ENCODE measurements around the gene TBC1D2.
"Not testable (repeated sequence)": the region's sequence is repeated elsewhere in the genome, so short reads cannot be mapped to it uniquely, and the experiment has no call there.

The TBC1D2 gene, protein sequence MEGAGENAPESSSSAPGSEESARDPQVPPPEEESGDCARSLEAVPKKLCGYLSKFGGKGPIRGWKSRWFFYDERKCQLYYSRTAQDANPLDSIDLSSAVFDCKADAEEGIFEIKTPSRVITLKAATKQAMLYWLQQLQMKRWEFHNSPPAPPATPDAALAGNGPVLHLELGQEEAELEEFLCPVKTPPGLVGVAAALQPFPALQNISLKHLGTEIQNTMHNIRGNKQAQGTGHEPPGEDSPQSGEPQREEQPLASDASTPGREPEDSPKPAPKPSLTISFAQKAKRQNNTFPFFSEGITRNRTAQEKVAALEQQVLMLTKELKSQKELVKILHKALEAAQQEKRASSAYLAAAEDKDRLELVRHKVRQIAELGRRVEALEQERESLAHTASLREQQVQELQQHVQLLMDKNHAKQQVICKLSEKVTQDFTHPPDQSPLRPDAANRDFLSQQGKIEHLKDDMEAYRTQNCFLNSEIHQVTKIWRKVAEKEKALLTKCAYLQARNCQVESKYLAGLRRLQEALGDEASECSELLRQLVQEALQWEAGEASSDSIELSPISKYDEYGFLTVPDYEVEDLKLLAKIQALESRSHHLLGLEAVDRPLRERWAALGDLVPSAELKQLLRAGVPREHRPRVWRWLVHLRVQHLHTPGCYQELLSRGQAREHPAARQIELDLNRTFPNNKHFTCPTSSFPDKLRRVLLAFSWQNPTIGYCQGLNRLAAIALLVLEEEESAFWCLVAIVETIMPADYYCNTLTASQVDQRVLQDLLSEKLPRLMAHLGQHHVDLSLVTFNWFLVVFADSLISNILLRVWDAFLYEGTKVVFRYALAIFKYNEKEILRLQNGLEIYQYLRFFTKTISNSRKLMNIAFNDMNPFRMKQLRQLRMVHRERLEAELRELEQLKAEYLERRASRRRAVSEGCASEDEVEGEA

DNA sequence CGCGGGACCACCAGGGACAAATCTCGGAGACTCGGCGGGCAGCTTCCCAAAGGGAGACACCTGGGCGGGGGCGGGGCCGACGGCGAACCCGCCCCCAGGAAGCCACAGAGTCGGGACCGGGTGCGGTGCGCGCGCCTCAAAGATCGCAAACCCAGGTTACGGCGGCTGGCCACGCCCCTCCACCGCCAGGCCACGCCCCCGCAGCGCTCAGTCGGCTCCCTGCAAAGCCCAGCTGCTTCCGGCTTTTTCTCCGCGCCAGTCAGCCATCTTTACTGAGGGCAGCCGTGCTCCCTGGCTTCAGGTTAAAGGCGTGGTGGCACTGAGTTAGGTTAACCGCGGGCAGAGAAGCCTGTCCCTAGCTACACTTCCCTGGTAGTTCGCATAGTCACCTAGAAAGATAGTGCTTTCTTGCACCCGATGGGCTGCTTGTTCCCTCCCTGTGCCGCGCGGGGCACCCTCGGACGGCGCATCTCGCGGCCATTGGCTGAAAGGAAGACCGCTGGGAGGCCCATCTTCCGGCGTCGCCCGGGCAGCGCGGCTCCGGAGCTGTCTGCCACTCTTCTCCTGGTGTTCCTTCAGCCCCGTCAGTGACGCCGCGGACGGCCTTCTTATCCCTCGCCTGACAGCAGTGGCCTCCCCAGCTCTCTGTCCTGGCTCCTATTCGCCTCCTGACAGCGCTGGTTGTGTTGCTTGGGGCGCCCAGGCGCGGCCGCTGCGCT, at the start of gene TBC1D2:
Gene TBC1D2 (minus strand): TSS at position 72 of the 719 bp plus-strand sequence. CDS start 108 bp downstream, outside the sequence.
- DNase-seq: peak; percentile 91

DNA sequence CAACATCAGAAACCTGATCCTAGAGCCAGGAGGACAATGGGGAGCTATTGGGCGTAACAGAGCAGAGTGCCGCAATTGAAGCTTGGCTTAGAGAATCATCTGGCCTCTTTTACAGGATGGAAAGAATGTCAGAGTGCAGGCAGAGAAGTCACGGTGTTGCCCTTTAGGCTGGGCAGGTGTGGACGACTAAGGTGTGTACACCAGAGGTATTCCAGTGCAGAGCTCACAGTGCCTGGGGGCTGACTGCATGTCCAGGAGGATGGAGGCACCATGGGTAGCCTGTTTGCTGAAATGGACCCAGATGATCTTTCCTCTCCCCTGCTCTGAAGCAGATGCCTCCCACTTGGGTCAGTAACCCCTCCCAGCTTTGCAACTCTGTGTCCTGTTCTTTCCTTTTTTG, 48.9 kb upstream of the TBC1D2 start:
- no peak for DNase-seq

DNA sequence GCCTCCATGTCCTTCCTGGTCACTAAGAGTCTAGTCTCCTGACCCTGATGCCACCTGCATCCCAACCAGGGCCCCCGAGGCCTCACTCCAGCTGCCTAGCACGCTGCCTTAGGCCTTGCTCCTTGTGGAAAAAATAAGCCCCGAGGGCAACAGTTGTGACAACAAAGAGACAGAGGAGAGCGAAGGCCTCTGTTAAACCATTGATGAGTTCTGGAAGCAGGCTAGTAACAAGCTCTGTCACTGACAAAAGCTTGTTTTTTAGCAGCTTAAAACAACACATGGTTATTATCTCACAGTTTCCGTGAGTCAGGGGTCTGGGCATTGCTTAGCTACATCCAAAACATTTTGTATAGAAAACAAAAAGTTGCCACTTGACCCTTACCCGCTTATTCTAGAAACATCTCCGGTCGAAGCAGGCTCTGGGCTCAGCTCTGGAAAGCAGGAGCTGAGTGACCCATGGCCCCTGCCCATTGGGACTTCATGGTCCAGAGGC, 48.2 kb upstream of the TBC1D2 start:
- DNase-seq: no peak

DNA sequence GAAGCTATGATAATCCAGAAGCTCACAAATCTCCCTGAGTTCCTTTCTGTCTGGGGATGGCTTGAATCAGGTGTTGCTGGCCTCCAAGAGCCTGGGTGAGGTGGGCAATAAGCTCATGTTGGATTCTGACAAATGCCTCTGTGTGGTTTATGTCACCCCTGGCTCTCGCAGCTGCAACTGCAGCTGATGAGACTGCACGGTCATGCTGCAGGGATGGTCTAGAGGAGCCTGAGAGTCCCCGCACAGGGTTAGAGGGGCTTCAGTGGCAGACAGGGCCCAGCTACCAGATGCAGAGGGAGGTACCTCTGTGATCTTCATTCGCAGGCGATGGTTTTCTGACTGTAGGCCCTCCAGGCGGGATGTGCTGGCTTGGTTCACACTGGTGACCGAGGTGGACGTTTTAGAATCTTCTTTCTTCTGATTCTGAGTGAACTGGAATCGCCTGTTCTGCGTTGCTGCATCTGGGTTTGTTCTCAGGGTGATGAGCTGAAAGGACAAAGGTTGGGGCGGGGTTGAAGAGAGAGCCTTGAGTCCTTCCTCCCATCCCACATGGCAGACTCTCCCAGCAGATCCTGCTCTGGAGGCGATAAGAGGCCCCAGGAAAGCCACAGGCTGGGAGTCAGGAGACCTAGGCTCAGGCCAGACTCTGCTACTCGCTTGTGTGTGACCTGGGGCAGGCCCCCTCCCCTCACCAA, 47.6 kb upstream of the TBC1D2 start:
- DNase-seq: no peak

DNA sequence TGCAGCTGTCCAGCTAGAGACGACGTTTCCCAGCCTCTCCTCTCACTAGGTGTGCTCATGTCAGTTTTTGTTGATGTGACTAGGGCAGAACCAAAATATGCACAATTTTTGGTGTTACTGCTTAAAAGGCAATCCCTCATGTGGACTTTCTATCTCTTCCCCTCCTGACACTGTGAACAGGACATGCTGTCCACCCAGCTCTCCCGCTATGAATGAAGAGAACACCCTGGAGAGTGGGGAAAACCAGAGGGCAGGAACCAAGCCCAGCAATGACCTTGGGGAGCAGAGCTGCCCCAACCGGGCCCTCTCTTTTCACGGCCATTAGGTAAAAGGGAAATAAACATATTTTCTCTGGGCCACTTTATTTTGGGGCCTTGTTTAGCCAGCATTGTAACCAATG, 46.7 kb upstream of the TBC1D2 start:
- DNase-seq: no peak

DNA sequence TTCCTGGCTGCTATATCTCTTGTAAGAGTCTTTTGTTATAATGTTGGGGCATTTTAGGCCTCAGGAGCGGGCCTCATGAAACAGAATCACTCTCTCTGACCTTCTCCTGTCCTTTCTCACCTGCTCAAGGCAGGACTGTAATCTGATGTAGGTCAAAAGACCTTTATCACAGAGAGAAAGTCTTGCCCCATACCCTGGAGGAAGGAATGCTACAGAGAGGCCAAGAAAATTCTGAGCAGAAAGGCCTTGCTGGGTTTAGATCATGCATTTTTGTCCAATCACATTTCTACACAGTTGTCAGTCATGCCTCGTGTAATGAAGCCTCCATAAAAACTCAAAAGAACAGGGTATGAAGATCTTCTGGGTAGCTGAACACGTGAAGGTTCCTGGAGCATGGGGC, 45.2 kb upstream of the TBC1D2 start:
- no peak for DNase-seq

DNA sequence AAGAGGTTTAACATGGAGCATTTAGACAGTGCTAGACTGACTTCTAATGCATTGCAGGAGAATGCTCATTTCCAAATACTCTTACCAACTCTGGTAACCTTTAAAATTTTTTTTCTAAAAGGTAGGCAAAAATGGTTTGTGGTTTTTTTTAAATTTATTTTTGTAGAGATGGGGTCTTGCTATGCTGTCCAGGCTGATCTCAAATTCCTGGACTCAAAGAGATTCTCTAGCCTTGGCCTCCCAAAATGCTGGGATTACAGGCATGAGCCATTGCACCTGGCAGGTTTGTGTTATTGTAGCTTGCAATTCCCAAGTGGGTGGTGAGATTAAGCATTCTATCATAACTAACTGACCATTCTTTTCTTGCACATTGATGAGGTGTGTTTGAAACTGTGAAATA, 43.0 kb upstream of the TBC1D2 start:
- no peak for DNase-seq

DNA sequence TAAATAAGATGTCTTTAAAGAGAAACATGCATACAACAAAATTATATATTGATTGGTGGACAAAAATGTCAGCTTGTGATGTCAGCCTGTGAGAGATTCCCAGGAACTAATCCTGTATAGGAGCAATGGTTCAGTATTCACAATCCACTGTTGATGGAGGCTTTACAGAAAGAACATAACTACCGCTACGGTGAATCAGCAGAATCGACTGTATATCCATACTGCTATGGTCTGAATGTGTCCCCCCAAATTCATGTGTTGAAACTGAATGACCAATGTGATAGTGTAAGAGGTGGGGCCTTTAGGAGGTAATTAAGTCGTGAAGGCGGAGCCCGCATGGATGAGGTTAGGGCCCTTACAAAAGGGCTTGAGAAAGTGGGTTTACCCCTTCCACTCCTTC, 40.4 kb upstream of the TBC1D2 start:
- DNase-seq: no peak

DNA sequence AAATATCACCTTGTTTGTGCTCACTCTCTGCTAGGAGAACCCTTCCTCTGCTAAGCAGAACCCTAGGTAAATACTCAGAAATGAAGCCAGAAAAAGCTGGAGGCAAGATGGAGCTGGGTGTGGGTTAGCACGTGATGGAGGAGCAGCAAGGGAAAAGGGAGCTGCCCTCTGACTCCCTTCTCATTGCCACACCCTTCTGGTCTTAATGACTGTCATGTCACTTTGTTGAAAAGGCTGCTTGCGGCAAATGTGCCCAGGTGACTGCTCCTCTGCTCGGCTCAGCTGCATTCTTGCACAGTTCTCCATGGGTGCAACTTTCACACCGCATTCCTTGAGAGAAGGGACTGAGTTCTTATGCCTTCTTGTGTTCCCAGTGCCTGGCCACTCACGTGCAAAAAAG, 36.4 kb upstream of the TBC1D2 start:
- no peak for DNase-seq

DNA sequence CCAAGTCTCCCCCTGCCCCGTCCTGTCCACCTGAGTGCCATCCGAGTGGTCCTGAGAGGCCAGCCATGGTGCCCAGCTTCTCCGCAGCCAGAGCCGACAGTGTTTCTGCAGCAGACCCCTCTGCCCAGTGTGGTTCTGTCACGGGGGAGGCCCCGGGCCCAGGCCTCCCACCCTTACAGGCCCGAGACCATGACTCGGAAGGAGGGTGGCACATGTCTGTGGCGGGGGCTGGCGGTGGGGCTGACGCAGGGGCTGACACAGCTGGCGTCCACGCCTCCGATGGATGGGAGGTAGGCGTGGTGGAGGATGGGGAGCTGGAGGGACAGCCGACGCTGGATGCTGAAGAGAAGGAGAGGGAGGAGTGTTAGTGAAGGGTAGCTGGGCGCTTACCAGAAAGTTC, 35.0 kb upstream of the TBC1D2 start:
- DNase-seq: no peak

DNA sequence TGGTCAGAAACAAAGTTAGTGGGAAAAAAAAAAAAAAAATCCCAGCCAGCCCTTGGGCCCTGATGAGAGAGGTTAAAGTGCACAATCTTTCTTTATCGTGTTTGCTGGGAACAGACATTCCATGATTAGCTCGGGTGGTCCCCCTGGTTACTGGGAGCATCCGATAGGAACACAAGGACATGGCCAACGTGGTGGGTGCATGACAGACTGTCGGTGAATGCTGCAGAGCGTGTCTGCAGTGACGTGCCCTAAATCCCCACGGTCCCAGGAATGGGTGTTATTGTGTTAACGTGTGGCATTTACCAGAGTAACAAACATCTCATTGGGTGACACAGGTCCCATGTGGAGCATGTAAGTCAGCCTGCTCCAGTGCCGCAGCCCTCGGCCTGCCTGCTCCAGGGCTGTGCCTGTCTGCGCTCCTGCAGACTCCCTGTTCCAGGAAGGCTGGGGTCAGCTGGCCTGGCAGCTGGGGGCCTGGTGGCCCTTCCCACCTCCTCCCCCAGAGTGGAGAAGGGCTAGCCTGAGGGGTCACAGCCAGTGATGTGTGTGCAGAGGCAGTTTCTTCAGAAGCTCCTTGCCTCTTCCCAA, 34.3 kb upstream of the TBC1D2 start:
- DNase-seq: no peak

DNA sequence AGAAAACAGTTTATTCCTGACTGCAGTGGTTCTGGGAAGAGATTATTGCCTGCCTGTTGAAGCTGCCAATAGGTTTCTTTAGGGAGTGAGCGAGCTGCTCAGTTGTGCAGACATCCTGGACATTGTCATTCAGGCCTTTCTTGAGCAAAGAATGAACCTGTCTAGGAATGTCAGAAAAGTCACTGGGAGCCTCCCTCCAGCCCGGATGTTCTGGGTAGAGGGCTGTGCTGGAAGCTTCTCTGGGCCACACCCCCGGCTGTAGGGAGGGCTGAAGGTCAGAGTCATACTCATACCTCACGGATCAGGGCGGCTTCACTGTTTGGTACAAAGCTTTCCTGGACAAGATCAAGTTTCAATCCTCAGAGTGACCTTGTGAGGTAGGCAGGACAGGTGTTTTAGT, 33.4 kb upstream of the TBC1D2 start:
- no peak for DNase-seq

DNA sequence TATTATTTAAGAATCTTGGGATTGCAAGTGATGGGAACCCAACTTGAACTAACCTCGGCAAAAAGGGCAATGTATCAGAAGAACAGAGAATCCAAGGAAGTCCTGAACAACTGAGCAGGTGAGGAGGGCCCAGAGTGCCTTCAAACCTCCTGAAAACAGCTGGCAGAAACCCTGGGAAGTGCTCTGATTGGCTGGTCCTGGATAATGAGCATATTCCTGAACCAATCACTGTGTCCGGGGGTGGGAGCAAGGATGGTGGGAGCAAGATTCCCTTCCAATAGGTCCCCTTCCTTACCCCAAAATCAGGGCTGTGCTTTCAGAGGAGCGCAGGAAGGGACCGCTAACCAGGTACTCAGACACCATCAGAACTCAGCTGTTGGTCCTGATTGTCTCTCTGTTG, 31.9 kb upstream of the TBC1D2 start:
- no peak for DNase-seq

DNA sequence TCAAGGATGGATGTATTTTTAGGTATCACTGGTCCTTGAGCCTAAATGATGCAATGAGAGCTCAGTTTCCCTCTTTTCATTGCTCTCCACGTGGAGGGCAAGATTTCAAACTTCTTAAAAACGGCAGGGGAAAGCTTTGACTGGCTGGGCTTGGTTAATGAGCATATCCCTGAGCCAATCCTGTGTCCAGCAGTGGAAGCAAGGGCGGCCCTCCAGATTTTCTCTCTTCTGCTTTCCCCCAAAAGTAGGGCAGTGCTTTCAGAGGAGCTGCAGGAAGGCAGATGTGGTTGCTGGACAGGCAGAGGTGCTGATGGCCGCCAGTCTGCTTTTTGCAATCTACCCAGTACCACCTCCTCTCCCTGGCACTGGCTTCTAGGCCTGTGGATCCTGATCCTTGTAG, 30.0 kb upstream of the TBC1D2 start:
- no peak for DNase-seq

DNA sequence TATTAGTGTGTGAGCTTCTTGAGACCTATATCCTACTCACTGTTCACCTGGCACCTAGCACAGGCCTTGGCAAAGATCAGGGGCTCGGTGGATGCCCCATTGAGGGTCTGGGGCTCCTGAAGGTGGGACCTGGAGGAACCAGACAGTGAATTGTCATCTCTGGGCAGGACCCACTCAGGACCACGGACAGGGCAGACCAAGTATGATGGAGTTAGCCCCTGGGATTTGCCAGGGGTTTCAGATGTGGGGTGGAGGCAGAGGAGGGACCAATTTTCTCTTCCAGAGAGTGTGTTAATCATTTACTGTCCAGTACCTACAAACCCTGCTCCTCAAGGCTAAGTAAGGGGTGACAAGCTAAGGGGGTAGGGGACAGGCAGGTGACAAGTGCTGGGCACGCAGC, 29.3 kb upstream of the TBC1D2 start:
- DNase-seq: no peak

DNA sequence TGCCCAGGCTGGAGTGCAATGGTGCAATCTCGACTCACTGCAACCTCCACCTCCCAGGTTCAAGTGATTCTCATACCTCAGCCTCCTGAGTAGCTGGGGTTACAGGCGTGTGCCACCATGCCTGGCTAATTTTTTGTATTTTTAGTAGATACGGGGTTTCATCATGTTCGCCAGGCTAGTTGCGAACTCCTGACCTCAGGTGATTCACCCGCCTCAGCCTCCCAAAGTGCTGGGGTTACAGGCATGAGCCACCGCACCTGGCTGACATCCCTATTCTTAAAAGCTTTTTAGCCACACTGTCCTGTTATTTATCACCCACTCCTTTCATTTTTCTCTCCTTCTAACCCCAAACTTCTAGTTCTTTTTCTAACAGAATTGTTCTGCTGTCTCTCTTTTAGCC, 27.7 kb upstream of the TBC1D2 start:
- not testable (repeated sequence) for DNase-seq

DNA sequence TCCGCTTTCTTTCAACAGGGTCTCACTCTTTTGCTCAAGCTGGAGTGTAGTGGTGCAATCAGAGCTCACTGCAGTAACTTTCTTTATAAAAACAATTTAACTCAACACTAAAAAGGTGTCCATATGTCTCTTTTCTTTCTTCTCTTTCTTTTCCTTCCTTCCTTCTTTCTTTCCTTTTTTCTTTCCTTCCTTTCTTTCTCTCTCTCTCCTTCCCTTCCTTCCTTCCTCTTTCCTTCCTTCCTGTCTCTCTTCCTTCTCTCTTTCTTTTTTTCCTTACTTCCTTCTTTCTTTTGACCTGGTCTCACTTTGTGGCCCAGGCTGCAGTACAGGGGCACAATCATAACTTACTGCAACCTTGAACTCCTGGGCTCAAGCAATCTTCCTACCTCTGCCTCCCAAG, 25.8 kb upstream of the TBC1D2 start:
- DNase-seq: no peak

DNA sequence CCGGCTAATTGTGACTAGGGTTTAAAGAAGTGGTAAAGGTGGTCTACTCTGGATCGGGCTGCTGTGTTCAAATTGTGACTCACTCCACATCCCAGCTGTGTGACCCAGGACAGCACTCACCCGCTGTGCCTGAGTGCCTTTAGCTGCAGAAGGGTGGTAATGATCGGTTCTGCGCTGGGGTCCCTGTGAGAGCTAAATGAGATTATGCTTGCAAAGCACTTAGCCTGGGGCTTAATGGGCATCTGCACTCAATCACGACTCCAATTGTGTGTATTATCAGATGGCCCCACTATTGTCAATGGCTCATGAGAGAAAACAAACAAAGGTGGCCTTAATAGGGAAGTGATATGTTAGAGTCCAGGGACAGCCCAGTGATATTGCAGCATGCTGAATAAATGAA, 25.1 kb upstream of the TBC1D2 start:
- no peak for DNase-seq

DNA sequence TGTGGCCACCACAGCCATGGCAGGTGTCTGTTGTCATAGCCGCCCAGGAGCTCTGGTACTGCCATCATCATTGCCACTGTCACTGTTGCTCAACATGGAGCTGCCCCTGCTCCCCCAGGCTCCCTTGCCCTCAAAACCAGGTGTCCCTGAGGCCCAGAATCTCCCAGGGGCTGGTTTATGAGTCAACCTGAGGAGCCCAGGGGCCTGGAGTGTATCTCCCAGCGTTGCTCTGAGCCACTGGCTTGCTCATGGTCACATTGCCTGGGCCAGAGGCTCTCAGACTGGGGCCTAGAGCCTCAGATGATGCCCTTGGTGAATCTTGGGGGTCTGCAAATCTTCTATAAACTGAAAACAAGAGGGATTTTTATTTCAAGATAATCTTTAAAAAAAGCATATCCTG, 24.7 kb upstream of the TBC1D2 start:
- DNase-seq: no peak

DNA sequence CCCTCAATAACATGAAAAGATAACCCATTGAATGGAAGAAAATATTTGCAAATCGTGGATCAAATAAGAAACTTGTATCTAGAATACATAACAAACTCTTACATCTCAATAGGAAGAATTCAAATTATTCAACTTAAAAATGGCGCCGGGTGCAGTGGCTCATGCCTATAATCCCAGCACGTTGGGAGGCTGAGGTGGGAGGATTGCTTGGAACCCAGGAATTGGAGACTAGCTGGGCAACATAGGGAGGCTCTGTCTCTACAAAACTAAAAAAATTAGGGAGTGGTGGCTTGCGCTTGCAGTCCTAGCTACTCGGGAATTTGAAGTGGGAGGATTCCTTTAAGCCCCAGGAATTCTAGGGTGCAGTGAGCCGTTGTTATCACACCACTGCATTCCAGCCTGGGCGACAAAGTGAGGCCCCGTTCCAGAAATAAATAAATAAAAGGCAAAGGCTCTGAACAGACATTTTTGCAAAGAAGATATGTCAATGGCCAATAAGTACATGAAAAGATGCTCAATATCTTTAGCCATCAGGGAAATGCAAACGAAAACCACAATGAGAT, 21.5 kb upstream of the TBC1D2 start:
- DNase-seq: no peak

DNA sequence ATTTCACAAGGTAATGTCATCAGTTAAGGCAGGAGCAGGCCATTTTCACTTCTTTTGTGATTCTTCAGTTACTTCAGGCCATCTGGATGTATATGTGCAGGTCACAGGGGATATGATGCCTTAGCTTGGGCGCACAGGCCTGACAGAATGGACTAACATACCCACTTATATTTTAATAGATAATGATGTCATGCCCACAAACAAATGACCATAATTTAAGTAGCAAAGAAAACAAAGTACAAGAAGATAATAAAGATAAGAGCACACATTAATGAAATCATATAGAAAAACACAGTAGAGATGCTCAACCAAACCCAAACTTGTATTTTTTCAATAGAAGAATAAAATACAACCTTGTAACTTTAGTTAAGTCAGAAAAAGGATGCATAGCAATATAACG, 19.7 kb upstream of the TBC1D2 start:
- no peak for DNase-seq

DNA sequence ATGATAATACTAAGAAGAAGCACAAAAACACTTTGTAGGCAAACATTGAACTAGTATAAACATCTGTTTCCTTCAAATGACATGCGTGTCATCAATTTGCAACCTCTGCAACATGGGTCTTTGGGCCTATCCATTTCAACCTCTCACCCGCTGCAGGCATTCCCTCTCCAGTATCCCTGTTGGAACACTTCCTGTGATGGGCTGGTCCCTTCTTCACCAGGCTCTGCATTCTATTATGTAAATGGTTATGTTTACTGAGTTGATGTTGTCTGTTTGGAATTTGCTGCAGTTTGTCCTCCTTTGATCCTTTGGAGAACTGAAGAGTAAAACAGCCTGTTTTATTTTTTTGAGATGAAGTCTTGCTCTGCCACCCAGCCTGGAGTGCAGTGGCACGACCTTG, 16.6 kb upstream of the TBC1D2 start:
- no peak for DNase-seq
